ENCODE measurements around the gene KIAA1671. TPM values are rescaled to one million over a fixed set of nuclear protein-coding genes. Genes with fewer than 3 reads are reported as not detected.

Gene KIAA1671
- total and polyA plus RNA-seq, 2 of the 13 experiments (the other 11 are each of a cell fraction or from before 2014, with no cell fraction given), result 13.5 to 13.6 TPM

- TF ChIP-seq SP5 (CRISPR knock-in tag; IDR thresholded peaks at IDR 0.05; ENCODE audit: borderline replicate concordance, low read depth) (no peak), IRF9 (CRISPR knock-in tag; IDR thresholded peaks at IDR 0.05; ENCODE audit: borderline replicate concordance) (no peak), ZNF10 (CRISPR knock-in tag; IDR thresholded peaks at IDR 0.05; ENCODE audit: borderline replicate concordance, low read depth) (no peak)
Observed at GRCh38 chr22:24968066-24968561, 15.6 kb downstream of the KIAA1671 start (continued).

- Histone ChIP-seq H3K27me3 (ENCODE audit: control insufficient read depth in 1 of 2, insufficient read depth in 2 of 2, low read length in 2 of 2) (no peaks in the 10 kb centered on the region), H3K9ac (ENCODE audit: insufficient read depth, low read depth, low read length) (peak overlapping the region; percentile 31), H3K9me3 (ENCODE audit: low read length) (no peaks in the 10 kb centered on the region), H3K4me3 (replicated peaks in 1 of 3; ENCODE audit: insufficient read depth in 1 of 3, low read depth in 2 of 3, low read length in 3 of 3) (no peak overlapping the region; a peak in 1 of 6 replicates), H4K20me1 (ENCODE audit: insufficient read depth, low read length) (no peaks in the 10 kb centered on the region), H3K4me2 (ENCODE audit: low read depth, low read length) (peak overlapping the region; percentile 30), H3K79me2 (ENCODE audit: insufficient read depth, low read length) (peaks cover 40% of the 10 kb centered on the region), H3K36me3 (replicated peaks in 1 of 2; ENCODE audit: control insufficient read depth in 1 of 2, insufficient read depth in 2 of 2, low read length in 2 of 2) (no peaks in the 10 kb centered on the region; a peak in 1 of 5 replicates), H3K4me1 (ENCODE audit: insufficient read depth, low read length) (peaks cover 50% of the 10 kb centered on the region), H2AFZ (ENCODE audit: low read length) (no peak overlapping the region), H3K27ac (ENCODE audit: extremely low read length, insufficient read depth, low read length) (peak overlapping the region; percentile 34)
- 25% methylated on average over 12 of the region's 12 CpGs for WGBS (ENCODE audit: low lambda C conversion rate)
- peak; percentile 60 for DNase-seq (ENCODE audit: low spot score)
- in situ Hi-C loops (cut with HindIII; ENCODE audit: extremely low pct_ligation_motif_present, low pct_unique_long_range_greater_than_20kb) (no loop called here), intact Hi-C loops (cut with micrococcal nuclease; ENCODE audit: unreplicated experiment) (loop anchor here (5.0 kb wide), 1 partner anchor 33 kb away; no protein-coding TSS in a partner anchor)
- ATAC-seq, result peak; percentile 79
- peak; percentile 18 for FAIRE-seq
- ChIA-PET CTCF (ENCODE audit: low intra/inter-chr PET ratio, low total read pairs) (no interaction called here), POLR2A (no interaction called here)
- no TSS peak for BruUV-seq (replicated peaks)
- TF ChIP-seq ZNF672 (CRISPR knock-in tag; IDR thresholded peaks at IDR 0.05) (no peak), ZNF777 (CRISPR knock-in tag; IDR thresholded peaks at IDR 0.05) (no peak), ZFX (CRISPR knock-in tag; IDR thresholded peaks at IDR 0.05; ENCODE audit: low read depth) (peak; percentile 38; the same call in 1 of the 2 replicates), ZNF235 (CRISPR knock-in tag; IDR thresholded peaks at IDR 0.05; ENCODE audit: borderline replicate concordance) (no peak), ZNF3 (CRISPR knock-in tag; IDR thresholded peaks at IDR 0.05) (no peak), LCORL (IDR thresholded peaks at IDR 0.05) (no peak), LCORL (CRISPR knock-in tag; IDR thresholded peaks at IDR 0.05) (no peak), SOX5 (CRISPR knock-in tag; IDR thresholded peaks at IDR 0.05; ENCODE audit: borderline replicate concordance) (0 out of 2 replicates have a peak, but pooled peaks have one; percentile 19), SOX13 (IDR thresholded peaks at IDR 0.05) (no peak), SOX13 (CRISPR knock-in tag; conservative IDR thresholded peaks at IDR 0.05 in 1 of 2, IDR thresholded peaks at IDR 0.05 in 1 of 2) (0 out of 4 replicates have a peak, but pooled peaks of 1 of the 2 experiments have one; percentile 12), ZNF264 (CRISPR knock-in tag; IDR thresholded peaks at IDR 0.05) (peak; percentile 72), ZNF205 (CRISPR knock-in tag; IDR thresholded peaks at IDR 0.05) (no peak), MYC (CRISPR knock-in tag; IDR thresholded peaks at IDR 0.05; ENCODE audit: borderline replicate concordance) (0 out of 2 replicates have a peak, but pooled peaks have one; percentile 20), TRIM22 (IDR thresholded peaks at IDR 0.05) (no peak), HMG20B (CRISPR knock-in tag; conservative IDR thresholded peaks at IDR 0.05) (0 out of 2 replicates have a peak, but pooled peaks have one; percentile 27), ZNF34 (CRISPR knock-in tag; IDR thresholded peaks at IDR 0.05; ENCODE audit: borderline replicate concordance) (no peak), ZFP91 (CRISPR knock-in tag; IDR thresholded peaks at IDR 0.05; ENCODE audit: borderline replicate concordance) (peak; percentile 43; the same call in 1 of the 2 replicates)
Observed at GRCh38 chr22:24969560-24970301, 17.2 kb downstream of the KIAA1671 start.
